NCI-H2029 (cell line): ENCODE measurements around the gene BTBD19.

ENCODE experiments used
- DNase-seq: peaks from one replicate; lab custom pipeline; 2025; lab: John Stamatoyannopoulos, UW

Gene BTBD19

GRCh38 chr1:44857446-44857845 lies 49.1 kb downstream of the BTBD19 start:
- no peak for DNase-seq

- DNase-seq: no peak
Observed at GRCh38 chr1:44860331-44860730, 52.0 kb downstream of the BTBD19 start.

GRCh38 chr1:44860891-44861425 lies 52.6 kb downstream of the BTBD19 start:
- no peak for DNase-seq

- DNase-seq: no peak
Observed at GRCh38 chr1:44862829-44863401, 54.6 kb downstream of the BTBD19 start.
